ENCODE results near the gene NMNAT2.

Gene NMNAT2

GRCh38 chr1:183360473-183360872 lies 57.7 kb downstream of the NMNAT2 start:
- Histone ChIP-seq H3K79me1 (ENCODE audit: low read depth, low read length) (no peaks in the 10 kb centered on the region), H3K18ac (ENCODE audit: low read length) (no peak overlapping the region), H2BK15ac (ENCODE audit: low read length) (no peak overlapping the region), H3K27ac (replicated peaks; ENCODE audit: low read length) (no peak overlapping the region), H3K23ac (ENCODE audit: low read depth, low read length, poor library complexity) (no peak overlapping the region), H3K4ac (ENCODE audit: low read length) (no peak overlapping the region), H3K9me3 (replicated peaks in 1 of 2; ENCODE audit: control insufficient read depth in 2 of 2, insufficient read depth in 1 of 2, low read depth in 1 of 2, low read length in 2 of 2) (no peaks in the 10 kb centered on the region), H2AFZ (ENCODE audit: low read length) (no peak overlapping the region), H3K4me1 (ENCODE audit: control insufficient read depth in 2 of 2, insufficient read depth in 1 of 2, low read depth in 1 of 2, low read length in 2 of 2) (peaks cover 0 to 1% of the 10 kb centered on the region in 2 donors), H3K14ac (ENCODE audit: low read length) (no peak overlapping the region), H3K36me3 (replicated peaks in 1 of 2; ENCODE audit: control insufficient read depth in 2 of 2, insufficient read depth in 2 of 2, low read length in 2 of 2) (no peaks in the 10 kb centered on the region), H4K91ac (ENCODE audit: low read depth, low read length, poor library complexity) (no peak overlapping the region), H2AK5ac (ENCODE audit: low read depth, low read length) (no peak overlapping the region), H2BK120ac (ENCODE audit: low read depth, low read length) (no peak overlapping the region), H3K9ac (ENCODE audit: low read depth, low read length, poor library complexity) (no peak overlapping the region), H3K4me3 (ENCODE audit: low read length in 2 of 2) (no peak overlapping the region), H2BK12ac (ENCODE audit: low read length) (no peak overlapping the region), H4K8ac (ENCODE audit: low read depth, low read length) (no peak overlapping the region), H3K4me2 (ENCODE audit: insufficient read depth, low read length, poor library complexity, severe bottlenecking) (no peak overlapping the region), H3K27me3 (ENCODE audit: control insufficient read depth in 3 of 3, insufficient read depth in 3 of 3, low read depth in 1 of 3, low read length in 3 of 3) (no peaks in the 10 kb centered on the region), H2BK5ac (ENCODE audit: low read length) (no peak overlapping the region)
- DNase-seq (ENCODE audit: low spot score), result no peak
- no CpG with 5 or more reads among the region's 5 CpGs for WGBS, 2 donors (ENCODE audit: extremely low coverage in 2 of 2, insufficient read length in 2 of 2, insufficient replicate concordance in 1 of 2)

GRCh38 chr1:183356534-183357182 lies 61.5 kb downstream of the NMNAT2 start:
- no peak overlapping the region for H3K4me2 ChIP-seq (ENCODE audit: insufficient read depth, low read length, poor library complexity, severe bottlenecking)
- no peaks in the 10 kb centered on the region for H3K79me1 ChIP-seq (ENCODE audit: low read depth, low read length)
- no peak overlapping the region for H4K91ac ChIP-seq (ENCODE audit: low read depth, low read length, poor library complexity)
- H3K14ac ChIP-seq (ENCODE audit: low read length), result no peak overlapping the region
- H3K27me3 ChIP-seq (ENCODE audit: control insufficient read depth in 3 of 3, insufficient read depth in 3 of 3, low read depth in 1 of 3, low read length in 3 of 3), result no peaks in the 10 kb centered on the region
- no peak overlapping the region for H2BK15ac ChIP-seq (ENCODE audit: low read length)
- no peak overlapping the region for H2BK120ac ChIP-seq (ENCODE audit: low read depth, low read length)
- DNase-seq (ENCODE audit: low spot score), result no peak
- no peak overlapping the region for H3K23ac ChIP-seq (ENCODE audit: low read depth, low read length, poor library complexity)
- peaks cover 1 to 8% of the 10 kb centered on the region in 2 donors for H3K4me1 ChIP-seq (ENCODE audit: control insufficient read depth in 2 of 2, insufficient read depth in 1 of 2, low read depth in 1 of 2, low read length in 2 of 2)
- no peak overlapping the region for H3K18ac ChIP-seq (ENCODE audit: low read length)
- no CpG with 5 or more reads among the region's 6 CpGs for WGBS, 2 donors (ENCODE audit: extremely low coverage in 2 of 2, insufficient read length in 2 of 2, insufficient replicate concordance in 1 of 2)
- no peaks in the 10 kb centered on the region for H3K36me3 ChIP-seq (replicated peaks in 1 of 2; ENCODE audit: control insufficient read depth in 2 of 2, insufficient read depth in 2 of 2, low read length in 2 of 2)
- H3K9me3 ChIP-seq (replicated peaks in 1 of 2; ENCODE audit: control insufficient read depth in 2 of 2, insufficient read depth in 1 of 2, low read depth in 1 of 2, low read length in 2 of 2), result no peaks in the 10 kb centered on the region
- no peak overlapping the region for H3K4me3 ChIP-seq (ENCODE audit: low read length in 2 of 2)
- no peak overlapping the region for H2AFZ ChIP-seq (ENCODE audit: low read length)
- no peak overlapping the region for H3K9ac ChIP-seq (ENCODE audit: low read depth, low read length, poor library complexity)
- H2BK12ac ChIP-seq (ENCODE audit: low read length), result no peak overlapping the region
- no peak overlapping the region for H4K8ac ChIP-seq (ENCODE audit: low read depth, low read length)
- H2BK5ac ChIP-seq (ENCODE audit: low read length), result no peak overlapping the region
- no peak overlapping the region for H3K27ac ChIP-seq (replicated peaks; ENCODE audit: low read length)
- H3K4ac ChIP-seq (ENCODE audit: low read length), result no peak overlapping the region
- no peak overlapping the region for H2AK5ac ChIP-seq (ENCODE audit: low read depth, low read length)

- no peak overlapping the region for H2BK120ac ChIP-seq (ENCODE audit: low read depth, low read length)
- H3K4me2 ChIP-seq (ENCODE audit: insufficient read depth, low read length, poor library complexity, severe bottlenecking), result no peak overlapping the region
- H2AK5ac ChIP-seq (ENCODE audit: low read depth, low read length), result no peak overlapping the region
- no peaks in the 10 kb centered on the region for H3K27me3 ChIP-seq (ENCODE audit: control insufficient read depth in 3 of 3, insufficient read depth in 3 of 3, low read depth in 1 of 3, low read length in 3 of 3)
- no peaks in the 10 kb centered on the region for H3K36me3 ChIP-seq (replicated peaks in 1 of 2; ENCODE audit: control insufficient read depth in 2 of 2, insufficient read depth in 2 of 2, low read length in 2 of 2)
- WGBS, 2 donors (ENCODE audit: extremely low coverage in 2 of 2, insufficient read length in 2 of 2, insufficient replicate concordance in 1 of 2), result no CpG with 5 or more reads among the region's 3 CpGs
- H3K18ac ChIP-seq (ENCODE audit: low read length), result no peak overlapping the region
- no peak for DNase-seq (ENCODE audit: low spot score)
- H3K14ac ChIP-seq (ENCODE audit: low read length), result no peak overlapping the region
- peaks cover 1 to 8% of the 10 kb centered on the region in 2 donors for H3K4me1 ChIP-seq (ENCODE audit: control insufficient read depth in 2 of 2, insufficient read depth in 1 of 2, low read depth in 1 of 2, low read length in 2 of 2)
- no peak overlapping the region for H3K9ac ChIP-seq (ENCODE audit: low read depth, low read length, poor library complexity)
- no peak overlapping the region for H3K23ac ChIP-seq (ENCODE audit: low read depth, low read length, poor library complexity)
- H3K9me3 ChIP-seq (replicated peaks in 1 of 2; ENCODE audit: control insufficient read depth in 2 of 2, insufficient read depth in 1 of 2, low read depth in 1 of 2, low read length in 2 of 2), result no peaks in the 10 kb centered on the region
- no peak overlapping the region for H2AFZ ChIP-seq (ENCODE audit: low read length)
- H3K79me1 ChIP-seq (ENCODE audit: low read depth, low read length), result no peaks in the 10 kb centered on the region
- H2BK15ac ChIP-seq (ENCODE audit: low read length), result no peak overlapping the region
- no peak overlapping the region for H3K4me3 ChIP-seq (ENCODE audit: low read length in 2 of 2)
- H4K8ac ChIP-seq (ENCODE audit: low read depth, low read length), result no peak overlapping the region
- no peak overlapping the region for H3K4ac ChIP-seq (ENCODE audit: low read length)
- H4K91ac ChIP-seq (ENCODE audit: low read depth, low read length, poor library complexity), result no peak overlapping the region
- H3K27ac ChIP-seq (replicated peaks; ENCODE audit: low read length), result no peak overlapping the region
- no peak overlapping the region for H2BK5ac ChIP-seq (ENCODE audit: low read length)
- H2BK12ac ChIP-seq (ENCODE audit: low read length), result no peak overlapping the region
Measured at GRCh38 chr1:183355797-183356196, 62.4 kb downstream of the NMNAT2 start.

GRCh38 chr1:183355181-183355580 lies 63.0 kb downstream of the NMNAT2 start:
- H3K79me1 ChIP-seq (ENCODE audit: low read depth, low read length), result no peaks in the 10 kb centered on the region
- no peaks in the 10 kb centered on the region for H3K36me3 ChIP-seq (replicated peaks in 1 of 2; ENCODE audit: control insufficient read depth in 2 of 2, insufficient read depth in 2 of 2, low read length in 2 of 2)
- no peak overlapping the region for H4K91ac ChIP-seq (ENCODE audit: low read depth, low read length, poor library complexity)
- no peak overlapping the region for H2AK5ac ChIP-seq (ENCODE audit: low read depth, low read length)
- H3K27ac ChIP-seq (replicated peaks; ENCODE audit: low read length), result no peak overlapping the region
- H3K4me3 ChIP-seq (ENCODE audit: low read length in 2 of 2), result no peak overlapping the region
- H3K9me3 ChIP-seq (replicated peaks in 1 of 2; ENCODE audit: control insufficient read depth in 2 of 2, insufficient read depth in 1 of 2, low read depth in 1 of 2, low read length in 2 of 2), result no peaks in the 10 kb centered on the region
- WGBS, 2 donors (ENCODE audit: extremely low coverage in 2 of 2, insufficient read length in 2 of 2, insufficient replicate concordance in 1 of 2), result no CpG with 5 or more reads among the region's 6 CpGs
- no peaks in the 10 kb centered on the region for H3K27me3 ChIP-seq (ENCODE audit: control insufficient read depth in 3 of 3, insufficient read depth in 3 of 3, low read depth in 1 of 3, low read length in 3 of 3)
- H3K23ac ChIP-seq (ENCODE audit: low read depth, low read length, poor library complexity), result no peak overlapping the region
- no peak overlapping the region for H3K9ac ChIP-seq (ENCODE audit: low read depth, low read length, poor library complexity)
- no peak overlapping the region for H2AFZ ChIP-seq (ENCODE audit: low read length)
- H3K4me1 ChIP-seq (ENCODE audit: control insufficient read depth in 2 of 2, insufficient read depth in 1 of 2, low read depth in 1 of 2, low read length in 2 of 2), result peaks cover 1 to 8% of the 10 kb centered on the region in 2 donors
- H3K4ac ChIP-seq (ENCODE audit: low read length), result no peak overlapping the region
- no peak overlapping the region for H2BK120ac ChIP-seq (ENCODE audit: low read depth, low read length)
- no peak for DNase-seq (ENCODE audit: low spot score)
- H4K8ac ChIP-seq (ENCODE audit: low read depth, low read length), result no peak overlapping the region
- no peak overlapping the region for H2BK15ac ChIP-seq (ENCODE audit: low read length)
- H3K18ac ChIP-seq (ENCODE audit: low read length), result no peak overlapping the region
- no peak overlapping the region for H3K4me2 ChIP-seq (ENCODE audit: insufficient read depth, low read length, poor library complexity, severe bottlenecking)
- no peak overlapping the region for H3K14ac ChIP-seq (ENCODE audit: low read length)
- no peak overlapping the region for H2BK5ac ChIP-seq (ENCODE audit: low read length)
- H2BK12ac ChIP-seq (ENCODE audit: low read length), result no peak overlapping the region
